GM21360 (cell line): ENCODE results near the gene KCNJ2.
A peak's percentile ranks its signal among the peaks of the same experiment; 100 is the strongest.

Source experiments
- ATAC-seq: cut with Tn5 transposase; IDR thresholded peaks from one replicate; pipeline ENCODE4 v1.9.1; 2021; ENCODE audit warnings: mild to moderate bottlenecking, moderate library complexity; ENCODE audit not compliant: unreplicated experiment

KCNJ2 gene

GRCh38 chr17:70168977-70169708 lies at the start of gene KCNJ2:
Gene KCNJ2 (plus strand): TSS chr17:70169532. CDS start chr17:70175040, 5,508 bp downstream.
- peak; percentile 97 for ATAC-seq

- no peak for ATAC-seq
These were observed 49.8 kb upstream of the KCNJ2 start for GRCh38 chr17:70119545-70119944.

- ATAC-seq = no peak
These were observed 49.3 kb upstream of the KCNJ2 start for GRCh38 chr17:70119983-70120382.

- ATAC-seq = no peak
These were observed 48.9 kb upstream of the KCNJ2 start for GRCh38 chr17:70120425-70120824.

GRCh38 chr17:70121126-70121525 lies 48.2 kb upstream of the KCNJ2 start:
- no peak for ATAC-seq

GRCh38 chr17:70123193-70123592 lies 46.1 kb upstream of the KCNJ2 start:
- ATAC-seq = no peak

GRCh38 chr17:70124723-70125122 lies 44.6 kb upstream of the KCNJ2 start:
- no peak for ATAC-seq

GRCh38 chr17:70127221-70127873 lies 42.0 kb upstream of the KCNJ2 start:
- ATAC-seq = no peak

- no peak for ATAC-seq
These were observed 40.5 kb upstream of the KCNJ2 start for GRCh38 chr17:70128727-70129238.

- no peak for ATAC-seq
These were observed 39.0 kb upstream of the KCNJ2 start for GRCh38 chr17:70130289-70130688.

- ATAC-seq = no peak
These were observed 36.8 kb upstream of the KCNJ2 start for GRCh38 chr17:70132505-70132904.

- no peak for ATAC-seq
These were observed 35.3 kb upstream of the KCNJ2 start for GRCh38 chr17:70134042-70134441.

- no peak for ATAC-seq
These were observed 34.6 kb upstream of the KCNJ2 start for GRCh38 chr17:70134777-70135176.

GRCh38 chr17:70136131-70136530 lies 33.2 kb upstream of the KCNJ2 start:
- no peak for ATAC-seq

- peak; percentile 100 for ATAC-seq
These were observed 31.7 kb upstream of the KCNJ2 start for GRCh38 chr17:70137451-70138230.

GRCh38 chr17:70138291-70138865 lies 31.0 kb upstream of the KCNJ2 start:
- no peak for ATAC-seq

- no peak for ATAC-seq
These were observed 29.8 kb upstream of the KCNJ2 start for GRCh38 chr17:70139449-70139993.

- ATAC-seq = no peak
These were observed 25.0 kb upstream of the KCNJ2 start for GRCh38 chr17:70144260-70144846.

GRCh38 chr17:70153210-70153609 lies 16.1 kb upstream of the KCNJ2 start:
- ATAC-seq = no peak

GRCh38 chr17:70157151-70157550 lies 12.2 kb upstream of the KCNJ2 start:
- ATAC-seq = no peak
